Chondrocyte (in vitro differentiated cells): ENCODE data around the gene AP5B1. TPM values are rescaled to one million over a fixed set of nuclear protein-coding genes. Genes with fewer than 3 reads are reported as not detected.

Source experiments
- DNase-seq: peaks from one replicate; pipeline ENCODE4 v3.0.0; 2021; ENCODE audit warnings: mixed read lengths, low spot score
- H3K27ac Mint-ChIP-seq: one replicate; pipeline ENCODE4 v1.8.0; 2021; ENCODE audit warnings: mild to moderate bottlenecking, moderate library complexity, mixed read lengths; ENCODE audit not compliant: unreplicated experiment
- H3K27me3 Mint-ChIP-seq: 2 replicates; pipeline ENCODE4 v1.8.0; 2021; ENCODE audit warnings: low read depth, mixed read lengths
- H3K36me3 Mint-ChIP-seq: 2 replicates; pipeline ENCODE4 v1.8.0; 2021; ENCODE audit warnings: low read depth, mixed read lengths
- H3K4me1 Mint-ChIP-seq: 2 replicates; pipeline ENCODE4 v1.8.0; 2021; ENCODE audit warnings: low read depth, mild to moderate bottlenecking, mixed read lengths
- H3K4me3 Mint-ChIP-seq: one replicate; pipeline ENCODE4 v1.8.0; 2021; ENCODE audit warnings: mild to moderate bottlenecking, moderate library complexity, mixed read lengths; ENCODE audit not compliant: unreplicated experiment
- H3K9me3 Mint-ChIP-seq: 2 replicates; pipeline ENCODE4 v1.8.0; 2021; ENCODE audit warnings: low read depth, mixed read lengths
- long read RNA-seq: library from polyadenylated mRNA; stranded (forward); transcript quantifications from one replicate; pipeline ENCODE4 v2.0.0, GENCODE V29; 2021
- total RNA-seq: library from RNA; stranded (reverse); gene quantifications from 3 replicates; pipeline ENCODE4 v1.2.1, GENCODE V29; 2021
- TF ChIP-seq, protein P1 (sequence below): fragments of 200-600 bp; sonication (generic); IDR thresholded peaks from 2 replicates; pipeline ENCODE4 v1.5.0; 2021; ENCODE audit warnings: antibody characterized with exemption, mild to moderate bottlenecking, moderate library complexity

AP5B1 gene, protein sequence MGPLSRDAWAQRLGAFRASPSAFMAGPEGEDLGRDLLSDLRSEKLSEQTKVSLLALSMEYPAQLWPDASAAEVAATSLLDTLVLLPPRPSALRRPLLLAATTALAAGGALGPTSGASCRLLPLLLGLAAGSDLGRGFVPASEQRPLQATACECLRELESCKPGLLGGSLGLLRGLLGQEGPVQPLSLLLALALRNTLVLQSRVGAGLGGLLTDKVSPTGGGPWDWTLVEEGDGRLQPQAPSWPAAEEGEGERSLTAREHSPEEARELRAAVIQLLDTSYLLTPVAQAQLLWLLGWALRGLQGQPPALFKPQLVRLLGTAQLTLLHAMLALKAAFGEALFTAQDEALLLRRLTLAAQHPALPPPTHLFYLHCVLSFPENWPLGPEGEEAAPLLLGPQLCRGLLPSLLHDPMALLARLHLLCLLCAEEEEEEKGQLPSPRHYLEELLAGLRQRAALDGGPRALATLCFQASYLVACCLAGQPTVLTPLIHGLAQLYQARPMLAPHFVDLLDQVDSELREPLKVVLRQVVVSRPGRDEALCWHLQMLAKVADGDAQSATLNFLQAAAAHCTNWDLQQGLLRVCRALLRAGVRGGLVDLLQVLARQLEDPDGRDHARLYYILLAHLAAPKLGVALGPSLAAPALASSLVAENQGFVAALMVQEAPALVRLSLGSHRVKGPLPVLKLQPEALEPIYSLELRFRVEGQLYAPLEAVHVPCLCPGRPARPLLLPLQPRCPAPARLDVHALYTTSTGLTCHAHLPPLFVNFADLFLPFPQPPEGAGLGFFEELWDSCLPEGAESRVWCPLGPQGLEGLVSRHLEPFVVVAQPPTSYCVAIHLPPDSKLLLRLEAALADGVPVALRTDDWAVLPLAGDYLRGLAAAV
- total RNA-seq = 13.8 to 14.6 TPM (median 14.1 TPM) in 3 replicates
- long read RNA-seq, full-length matches to known transcripts = 23 of 32 reads
- long read RNA-seq, partial matches to known transcripts = 0 of 32 reads
- long read RNA-seq, other reads (novel, unspliced or antisense) = 9 of 32 reads

DNA sequence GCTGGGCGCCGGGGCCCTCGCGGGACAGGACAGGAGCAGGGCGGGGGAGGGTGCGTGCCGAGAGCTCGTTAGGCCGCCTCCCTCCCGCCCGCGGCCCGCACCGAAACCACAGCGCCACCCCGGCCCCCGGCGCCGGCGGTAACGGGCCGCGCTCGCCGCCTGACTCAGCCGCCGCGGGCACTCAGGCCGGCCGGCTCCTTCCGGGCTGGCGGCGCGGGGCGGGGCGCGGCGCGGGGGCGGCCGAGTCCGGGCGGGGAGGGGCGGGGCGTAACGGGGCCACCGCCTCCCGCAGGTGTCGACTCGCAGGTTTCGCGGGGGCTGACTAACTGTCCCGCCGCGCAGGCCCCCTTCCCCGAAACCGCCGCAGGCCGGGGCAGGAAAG lies at the start of gene AP5B1:
Gene AP5B1 (minus strand): TSS at position 207 of the 382 bp plus-strand sequence. CDS start 385 bp downstream, outside the sequence.
- TF ChIP-seq, protein P1, sequence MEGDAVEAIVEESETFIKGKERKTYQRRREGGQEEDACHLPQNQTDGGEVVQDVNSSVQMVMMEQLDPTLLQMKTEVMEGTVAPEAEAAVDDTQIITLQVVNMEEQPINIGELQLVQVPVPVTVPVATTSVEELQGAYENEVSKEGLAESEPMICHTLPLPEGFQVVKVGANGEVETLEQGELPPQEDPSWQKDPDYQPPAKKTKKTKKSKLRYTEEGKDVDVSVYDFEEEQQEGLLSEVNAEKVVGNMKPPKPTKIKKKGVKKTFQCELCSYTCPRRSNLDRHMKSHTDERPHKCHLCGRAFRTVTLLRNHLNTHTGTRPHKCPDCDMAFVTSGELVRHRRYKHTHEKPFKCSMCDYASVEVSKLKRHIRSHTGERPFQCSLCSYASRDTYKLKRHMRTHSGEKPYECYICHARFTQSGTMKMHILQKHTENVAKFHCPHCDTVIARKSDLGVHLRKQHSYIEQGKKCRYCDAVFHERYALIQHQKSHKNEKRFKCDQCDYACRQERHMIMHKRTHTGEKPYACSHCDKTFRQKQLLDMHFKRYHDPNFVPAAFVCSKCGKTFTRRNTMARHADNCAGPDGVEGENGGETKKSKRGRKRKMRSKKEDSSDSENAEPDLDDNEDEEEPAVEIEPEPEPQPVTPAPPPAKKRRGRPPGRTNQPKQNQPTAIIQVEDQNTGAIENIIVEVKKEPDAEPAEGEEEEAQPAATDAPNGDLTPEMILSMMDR = no peak
- Mint-ChIP-seq H3K9me3 (no peaks in the 10 kb centered on the region), H3K27me3 (peaks cover 17% of the 10 kb centered on the region), H3K4me1 (peaks cover 5% of the 10 kb centered on the region), H3K36me3 (peaks cover 5% of the 10 kb centered on the region), H3K4me3 (peak within 1 kb of the TSS; percentile 88), H3K27ac (peak within 1 kb of the TSS; percentile 81)
- peak; percentile 48 for DNase-seq

DNA sequence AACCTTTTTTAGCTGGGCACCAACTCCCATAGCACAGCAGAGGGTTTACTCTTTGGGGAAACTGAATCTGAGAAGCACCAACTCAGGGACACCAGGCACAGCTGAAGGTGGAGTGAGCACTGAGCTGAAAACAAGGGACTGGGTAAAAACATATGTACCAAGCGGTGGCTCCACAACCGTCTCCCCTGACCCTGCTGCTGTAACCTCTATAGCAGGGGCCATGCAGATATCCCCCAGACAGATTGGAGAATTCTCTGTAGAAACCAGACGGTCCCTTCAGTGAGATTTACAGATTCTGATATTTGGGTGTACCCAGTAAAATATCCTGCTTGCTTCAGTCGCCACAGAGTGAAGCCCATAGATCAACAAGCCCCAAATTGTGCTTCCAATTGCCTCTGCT lies 48.7 kb upstream of the AP5B1 start:
- Mint-ChIP-seq H3K36me3 (peaks cover 5% of the 10 kb centered on the region), H3K27me3 (peaks cover 5% of the 10 kb centered on the region)

DNA sequence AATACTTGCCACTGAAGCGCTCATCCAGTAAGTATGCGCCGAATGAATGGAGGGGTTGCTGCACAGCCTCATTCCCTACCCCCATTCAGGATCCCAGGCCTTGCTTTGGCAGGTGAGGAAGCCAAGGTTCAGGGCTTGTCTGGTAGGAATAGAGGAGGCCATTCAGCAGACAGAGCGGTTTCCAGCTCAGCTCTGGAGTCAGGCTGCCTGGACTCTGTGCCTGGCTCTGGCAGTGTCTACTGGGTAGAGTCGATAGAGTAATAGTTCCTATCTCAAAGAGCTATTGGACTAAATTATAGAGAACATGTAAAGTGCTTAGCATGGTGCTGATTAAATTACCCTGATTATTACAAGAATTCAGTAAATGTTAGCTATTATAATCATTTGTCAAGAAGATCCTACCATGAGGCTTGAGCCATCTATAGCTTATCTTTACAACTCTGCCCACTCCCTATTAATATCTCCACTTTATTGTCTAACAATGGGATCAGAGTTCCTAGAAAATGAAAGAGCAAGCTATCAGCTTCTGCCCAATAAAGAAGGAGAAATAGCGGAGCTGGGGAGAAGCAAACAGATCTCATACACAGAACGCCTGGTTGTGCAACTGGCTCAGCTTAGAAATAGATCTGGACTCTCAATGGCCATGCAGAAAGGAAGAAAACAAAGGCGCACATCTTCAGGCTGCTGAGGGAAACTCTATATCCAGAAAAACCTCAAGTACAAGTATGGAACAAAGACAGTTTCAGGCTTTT lies 46.4 kb upstream of the AP5B1 start:
- H3K9me3 Mint-ChIP-seq = no peaks in the 10 kb centered on the region
- no peak overlapping the region for H3K4me3 Mint-ChIP-seq
- no peaks in the 10 kb centered on the region for H3K36me3 Mint-ChIP-seq
- H3K27ac Mint-ChIP-seq = no peak overlapping the region
- H3K4me1 Mint-ChIP-seq = peaks cover 3% of the 10 kb centered on the region
- peak; percentile 13 for DNase-seq
- TF ChIP-seq, protein P1 = no peak
- H3K27me3 Mint-ChIP-seq = no peaks in the 10 kb centered on the region

More for the DNA sequence above, 48.7 kb upstream of the AP5B1 start:
- H3K27ac Mint-ChIP-seq = no peak overlapping the region
- no peak overlapping the region for H3K4me3 Mint-ChIP-seq
- peak; percentile 24 for DNase-seq
- no peaks in the 10 kb centered on the region for H3K9me3 Mint-ChIP-seq
- TF ChIP-seq, protein P1 = no peak
- peaks cover 9% of the 10 kb centered on the region for H3K4me1 Mint-ChIP-seq

DNA sequence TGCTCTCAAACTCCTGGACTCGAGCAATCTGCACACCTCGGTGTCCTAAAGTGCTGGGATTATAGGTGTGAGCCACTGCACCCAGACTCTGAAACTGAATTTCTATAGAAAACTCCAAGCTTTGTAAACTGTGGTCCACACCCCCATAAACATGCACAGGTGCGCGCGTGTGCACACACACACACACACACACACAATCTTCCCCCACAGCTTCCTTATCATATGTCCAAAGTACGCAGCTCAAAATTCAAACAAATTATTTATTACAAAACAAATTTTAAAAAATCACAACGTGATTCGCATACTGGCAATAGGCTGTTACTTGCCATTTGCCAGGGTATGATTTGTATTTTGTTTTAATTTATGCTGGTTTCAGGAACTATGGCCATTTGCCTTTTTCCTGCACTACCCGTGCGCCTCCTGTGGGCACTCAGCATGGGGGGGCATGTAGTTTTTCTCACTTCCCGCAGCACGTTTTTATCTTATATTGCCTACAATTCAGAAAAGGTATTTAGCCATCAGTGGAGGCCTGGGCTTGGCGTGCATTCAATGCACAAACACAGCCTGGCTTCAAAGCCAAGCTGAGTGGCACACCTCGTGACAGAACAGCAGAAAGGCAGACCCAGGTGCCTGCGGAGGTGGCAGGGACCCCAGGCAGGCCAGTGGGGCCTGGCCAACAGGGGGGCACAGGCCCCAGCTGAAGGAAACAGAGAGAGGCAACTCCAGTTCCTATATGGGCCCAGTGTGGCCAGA lies 42.2 kb upstream of the AP5B1 start:
- H3K4me3 Mint-ChIP-seq = no peak overlapping the region
- H3K27ac Mint-ChIP-seq = no peak overlapping the region
- TF ChIP-seq, protein P1 = no peak
- H3K36me3 Mint-ChIP-seq = no peaks in the 10 kb centered on the region
- no peaks in the 10 kb centered on the region for H3K4me1 Mint-ChIP-seq
- no peaks in the 10 kb centered on the region for H3K9me3 Mint-ChIP-seq
- DNase-seq = peak; percentile 32
- H3K27me3 Mint-ChIP-seq = no peaks in the 10 kb centered on the region
